CD4-positive, alpha-beta T cell treated with Interleukin-15 for 1 hour (primary cell): Measurements from ENCODE around the gene TRIM39.
"Not testable (repeated sequence)": the region's sequence is repeated elsewhere in the genome, so short reads cannot be mapped to it uniquely, and the experiment has no call there.

Experiments used
- DNase-seq: peaks from one replicate; pipeline ENCODE4 v3.0.0-alpha.2; 2020

TRIM39 gene

DNA sequence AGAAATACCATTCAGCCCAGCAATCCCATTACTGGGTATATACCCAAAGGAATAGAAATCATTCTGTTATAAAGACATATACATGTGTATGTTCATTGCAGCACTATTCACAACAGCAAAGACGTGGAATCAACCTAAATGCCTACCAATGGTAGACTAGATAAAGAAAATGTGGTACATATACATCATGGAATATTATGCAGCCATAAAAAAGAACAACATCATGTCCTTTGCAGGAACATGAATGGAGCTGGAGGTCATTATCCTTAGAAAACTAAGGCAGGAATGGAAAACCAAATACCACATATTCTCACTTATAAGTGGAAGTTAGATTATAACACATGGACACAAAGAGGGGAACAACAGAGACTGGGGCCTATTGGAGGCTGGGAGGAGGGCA is 42.6 kb downstream of the TRIM39 start:
- DNase-seq = not testable (repeated sequence)

DNA sequence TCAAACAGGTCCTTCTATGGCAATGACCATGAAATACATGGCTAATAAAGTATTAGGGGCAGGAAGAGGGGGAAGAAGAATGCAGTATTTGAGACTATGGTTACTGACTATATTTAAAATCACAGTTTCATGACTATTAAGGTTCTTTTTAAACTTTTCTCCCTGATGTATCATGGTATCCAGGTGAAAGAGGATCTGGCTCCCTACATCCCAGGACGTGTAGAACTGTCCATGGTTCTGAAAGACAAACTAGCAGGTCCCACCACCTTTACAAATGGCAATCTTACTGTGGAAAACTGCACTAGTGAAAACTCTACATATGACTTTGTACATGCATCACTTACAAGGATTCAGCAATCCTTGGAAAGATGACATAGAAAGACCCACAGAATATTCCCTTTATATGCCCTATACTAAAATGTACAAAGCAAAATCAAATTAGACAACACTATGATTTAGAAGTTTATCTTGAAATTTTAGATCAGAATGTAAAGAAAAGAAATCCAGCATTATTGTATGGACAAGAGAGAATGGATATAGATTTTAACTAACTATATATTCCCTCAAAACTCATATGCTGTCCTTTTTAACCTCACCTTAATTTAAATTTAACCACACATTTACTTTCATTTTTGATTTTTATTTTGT is 51.7 kb downstream of the TRIM39 start:
- no peak for DNase-seq

DNA sequence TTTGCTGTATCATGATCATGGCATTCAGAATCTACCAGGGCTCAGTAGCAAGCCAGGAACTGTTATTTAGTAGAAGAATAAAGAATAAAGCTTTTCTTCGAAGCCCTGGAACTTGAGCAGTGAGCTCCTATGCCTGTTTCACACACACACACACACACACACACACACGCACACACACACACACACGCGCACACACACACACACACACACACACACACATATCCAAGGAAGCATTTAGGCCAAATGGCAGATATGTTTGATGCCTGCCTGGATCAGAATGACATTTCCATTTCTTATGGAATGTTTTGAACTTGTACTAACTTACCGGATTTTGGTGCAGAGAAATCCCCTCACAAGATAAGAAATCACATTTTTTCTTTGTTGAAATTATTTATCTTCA is 53.7 kb downstream of the TRIM39 start:
- no peak for DNase-seq

DNA sequence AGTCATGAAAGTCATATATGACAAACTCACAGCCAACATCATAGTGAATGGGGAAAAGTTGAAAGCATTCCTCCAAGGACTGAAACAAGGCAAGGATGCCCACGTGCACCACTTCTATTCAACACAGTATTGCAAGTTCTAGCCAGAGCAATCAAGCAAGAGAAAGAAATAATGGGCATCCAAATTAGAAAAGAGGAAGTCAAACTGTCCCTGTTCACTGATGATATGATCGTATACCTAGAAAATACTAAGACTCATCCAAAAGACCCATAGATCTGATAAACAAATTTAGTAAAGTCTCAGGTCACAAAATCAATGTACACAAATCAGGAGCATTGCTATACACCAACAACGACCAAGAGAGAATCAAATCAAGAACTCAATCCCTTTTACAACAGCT is 59.4 kb downstream of the TRIM39 start:
- no peak for DNase-seq

DNA sequence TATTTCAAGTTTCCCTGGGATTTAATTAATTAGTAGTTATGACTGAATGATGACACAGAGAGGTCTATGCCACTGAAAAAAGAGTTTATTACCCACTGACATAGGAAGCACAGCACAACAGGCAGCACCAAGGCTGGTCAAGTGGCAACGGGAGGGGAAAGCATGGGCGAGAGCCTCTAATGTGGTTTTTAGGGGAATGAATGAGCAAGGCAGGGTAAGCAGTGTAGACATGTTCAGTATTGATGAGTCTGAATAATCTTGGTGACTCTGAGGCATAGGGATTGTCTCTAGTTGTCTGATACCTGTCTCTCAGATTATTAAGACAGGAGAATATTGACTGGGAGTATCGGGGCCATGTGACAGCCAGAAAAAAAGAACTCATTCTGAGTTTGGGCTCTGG is 64.5 kb downstream of the TRIM39 start:
- DNase-seq = no peak
